T-helper 17 cell (primary cell): ENCODE results near the gene ZBTB21. TPM values are rescaled to one million over a fixed set of nuclear protein-coding genes. Genes with fewer than 3 reads are reported as not detected.
"Not testable (repeated sequence)": the region's sequence is repeated elsewhere in the genome, so short reads cannot be mapped to it uniquely, and the experiment has no call there.

ENCODE experiments used
- ATAC-seq: fragments of 150-1000 bp; cut with Tn5 transposase; 2 replicates; pipeline ENCODE4 v1.10.0; 2021; ENCODE audit warnings: mild to moderate bottlenecking, moderate library complexity
- DNase-seq, 3 donors: peaks; one replicate each; pipeline versions ENCODE4 v3.0.0 to v3.0.0-alpha.2; 2020 to 2021
- H3K9me3 ChIP-seq: one replicate; pipeline ENCODE4 v1.7.0; 2013; ENCODE audit warnings: low read length, mild to moderate bottlenecking; ENCODE audit not compliant: control insufficient read depth, poor library complexity, severe bottlenecking
- H3K27ac Mint-ChIP-seq: one replicate; pipeline ENCODE4 v1.8.0; 2022; ENCODE audit warnings: mild to moderate bottlenecking, moderate library complexity, mixed read lengths
- H3K27me3 Mint-ChIP-seq: one replicate; pipeline ENCODE4 v1.8.0; 2022; ENCODE audit warnings: mixed read lengths
- H3K36me3 Mint-ChIP-seq: one replicate; pipeline ENCODE4 v1.8.0; 2022; ENCODE audit warnings: low read depth, mixed read lengths
- H3K4me1 Mint-ChIP-seq: one replicate; pipeline ENCODE4 v1.8.0; 2022; ENCODE audit warnings: mild to moderate bottlenecking, mixed read lengths
- H3K4me3 Mint-ChIP-seq: one replicate; pipeline ENCODE4 v1.8.0; 2022; ENCODE audit warnings: mild to moderate bottlenecking, moderate library complexity, mixed read lengths
- total RNA-seq, 4 donors: library from RNA in 2 of 4; stranded (reverse) in 2 of 4; gene quantifications; one replicate each; pipeline ENCODE4 v1.2.3 and lab custom pipeline; 2022 to 2026

The ZBTB21 gene
- total RNA-seq, 2 donors from 2014 or later, result 110 to 118 TPM

- Mint-ChIP-seq H3K4me1 (peaks cover 16% of the 10 kb centered on the region), H3K27ac (no peak overlapping the region), H3K4me3 (peak overlapping the region; percentile 64), H3K36me3 (peaks cover 3% of the 10 kb centered on the region), H3K27me3 (peaks cover 31% of the 10 kb centered on the region)
- DNase-seq (no peak), ATAC-seq (no peak)
- H3K9me3 ChIP-seq, result no peaks in the 10 kb centered on the region
Observed at GRCh38 chr21:41952568-41953248, 57.5 kb downstream of the ZBTB21 start.

GRCh38 chr21:41951876-41952567 is 58.1 kb downstream of the ZBTB21 start:
- Mint-ChIP-seq H3K4me1 (peaks cover 12% of the 10 kb centered on the region), H3K4me3 (peak overlapping the region; percentile 64), H3K27ac (no peak overlapping the region), H3K27me3 (peaks cover 25% of the 10 kb centered on the region), H3K36me3 (peaks cover 3% of the 10 kb centered on the region)
- ATAC-seq, result no peak
- DNase-seq, result no peak
- no peaks in the 10 kb centered on the region for H3K9me3 ChIP-seq

- H3K36me3 Mint-ChIP-seq, result peaks cover 3% of the 10 kb centered on the region
- H3K4me1 Mint-ChIP-seq, result peaks cover 12% of the 10 kb centered on the region
- H3K27me3 Mint-ChIP-seq, result peaks cover 24% of the 10 kb centered on the region
- H3K4me3 Mint-ChIP-seq, result no peak overlapping the region
- no peak for DNase-seq
- H3K9me3 ChIP-seq, result no peaks in the 10 kb centered on the region
- ATAC-seq, result no peak
- H3K27ac Mint-ChIP-seq, result no peak overlapping the region
Observed at GRCh38 chr21:41950941-41951351, 59.2 kb downstream of the ZBTB21 start.

DNA sequence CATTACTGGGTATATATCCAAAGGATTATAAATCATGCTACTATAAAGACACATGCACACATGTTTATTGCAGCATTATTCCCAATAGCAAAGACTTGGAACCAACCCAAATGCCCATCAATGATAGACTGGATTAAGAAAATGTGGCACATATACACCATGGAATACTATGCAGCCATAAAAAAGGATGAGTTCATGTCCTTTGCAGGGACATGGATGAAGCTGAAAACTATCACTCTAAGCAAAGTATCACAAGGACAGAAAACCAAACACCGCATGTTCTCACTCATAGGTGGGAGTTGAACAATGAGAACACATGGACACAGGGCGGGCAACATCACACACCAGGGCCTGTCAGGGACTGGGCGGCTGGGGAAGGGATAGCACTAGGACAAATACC is 60.5 kb downstream of the ZBTB21 start:
- not testable (repeated sequence) for ATAC-seq, H3K27ac Mint-ChIP-seq, H3K4me3 Mint-ChIP-seq, DNase-seq, H3K9me3 ChIP-seq, H3K4me1 Mint-ChIP-seq, H3K36me3 Mint-ChIP-seq
- peaks cover 15% of the 10 kb centered on the region for H3K27me3 Mint-ChIP-seq

GRCh38 chr21:41948901-41949300 is 61.3 kb downstream of the ZBTB21 start:
- Mint-ChIP-seq H3K27ac (no peak overlapping the region), H3K36me3 (no peaks in the 10 kb centered on the region), H3K4me1 (no peaks in the 10 kb centered on the region)

GRCh38 chr21:41948078-41948895 is 61.9 kb downstream of the ZBTB21 start:
- H3K4me3 Mint-ChIP-seq, result no peak overlapping the region
- H3K4me1 Mint-ChIP-seq, result no peaks in the 10 kb centered on the region
- H3K9me3 ChIP-seq, result no peaks in the 10 kb centered on the region
- H3K36me3 Mint-ChIP-seq, result no peaks in the 10 kb centered on the region
- DNase-seq, result no peak
- H3K27me3 Mint-ChIP-seq, result peaks cover 10% of the 10 kb centered on the region
- no peak overlapping the region for H3K27ac Mint-ChIP-seq
- no peak for ATAC-seq

More at GRCh38 chr21:41948901-41949300, 61.3 kb downstream of the ZBTB21 start:
- Mint-ChIP-seq H3K4me3 (no peak overlapping the region), H3K27me3 (peaks cover 10% of the 10 kb centered on the region)
- H3K9me3 ChIP-seq, result no peaks in the 10 kb centered on the region
- no peak for DNase-seq
- ATAC-seq, result no peak

DNA sequence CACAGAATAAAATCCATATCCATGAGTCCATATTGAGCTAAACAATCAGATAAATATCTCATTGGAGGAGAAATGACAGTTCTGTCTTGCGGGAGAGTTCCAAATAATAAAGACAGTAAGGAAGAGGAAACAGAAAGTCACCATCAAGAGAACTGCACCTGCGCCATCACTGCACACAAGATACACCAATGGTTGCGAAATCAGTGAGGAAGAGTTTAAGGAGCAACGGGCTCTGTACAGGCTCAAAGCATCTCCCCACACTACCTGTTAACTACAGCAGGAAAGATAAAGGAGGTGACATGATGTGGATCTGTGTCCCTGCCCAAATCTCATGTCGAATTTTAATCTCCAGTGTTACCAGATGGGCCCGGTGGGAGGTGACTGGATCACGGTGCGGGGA is 64.2 kb downstream of the ZBTB21 start:
- Mint-ChIP-seq H3K4me1 (no peaks in the 10 kb centered on the region), H3K4me3 (no peak overlapping the region), H3K36me3 (no peaks in the 10 kb centered on the region), H3K27ac (no peak overlapping the region), H3K27me3 (no peaks in the 10 kb centered on the region)
- ATAC-seq, result no peak
- no peak for DNase-seq
- H3K9me3 ChIP-seq, result no peaks in the 10 kb centered on the region

GRCh38 chr21:41943851-41944250 is 66.3 kb downstream of the ZBTB21 start:
- Mint-ChIP-seq H3K36me3 (no peaks in the 10 kb centered on the region), H3K27ac (no peak overlapping the region), H3K4me1 (no peaks in the 10 kb centered on the region), H3K4me3 (no peak overlapping the region), H3K27me3 (no peaks in the 10 kb centered on the region)
- H3K9me3 ChIP-seq, result no peaks in the 10 kb centered on the region
- DNase-seq, result no peak
- ATAC-seq, result no peak

DNA sequence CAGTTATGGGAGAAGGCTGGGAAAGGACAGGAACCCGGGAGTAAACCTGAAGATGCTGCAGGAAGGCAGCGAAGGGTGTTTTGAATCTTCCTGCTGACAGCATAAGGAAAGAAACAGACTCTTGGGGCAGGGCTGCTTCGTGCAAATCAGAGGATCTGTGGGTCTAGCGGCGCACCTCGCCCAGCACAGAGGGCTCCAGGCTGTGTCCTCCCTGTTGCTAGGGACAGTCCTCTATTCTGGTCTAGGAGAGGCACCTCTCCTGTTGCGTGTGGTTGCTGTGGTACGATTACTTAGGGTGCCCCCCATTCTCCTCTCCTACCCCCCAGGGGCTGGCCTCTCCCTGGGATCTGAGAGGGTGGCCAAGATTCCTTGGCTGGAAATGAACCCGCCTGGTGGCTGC is 67.7 kb downstream of the ZBTB21 start:
- no peaks in the 10 kb centered on the region for H3K9me3 ChIP-seq
- peaks cover 2% of the 10 kb centered on the region for H3K36me3 Mint-ChIP-seq
- H3K27ac Mint-ChIP-seq, result no peak overlapping the region
- H3K4me1 Mint-ChIP-seq, result no peaks in the 10 kb centered on the region
- no peak for DNase-seq
- H3K27me3 Mint-ChIP-seq, result no peaks in the 10 kb centered on the region
- ATAC-seq, result no peak
- no peak overlapping the region for H3K4me3 Mint-ChIP-seq

- Mint-ChIP-seq H3K36me3 (peaks cover 2% of the 10 kb centered on the region), H3K4me3 (no peak overlapping the region), H3K27me3 (no peaks in the 10 kb centered on the region), H3K27ac (no peak overlapping the region), H3K4me1 (no peaks in the 10 kb centered on the region)
- H3K9me3 ChIP-seq, result no peaks in the 10 kb centered on the region
- ATAC-seq, result no peak
- DNase-seq, result no peak
Observed at GRCh38 chr21:41941941-41942340, 68.2 kb downstream of the ZBTB21 start.

GRCh38 chr21:41940431-41940830 is 69.7 kb downstream of the ZBTB21 start:
- no peak for ATAC-seq
- H3K4me3 Mint-ChIP-seq, result no peak overlapping the region
- H3K27me3 Mint-ChIP-seq, result peaks cover 4% of the 10 kb centered on the region

DNA sequence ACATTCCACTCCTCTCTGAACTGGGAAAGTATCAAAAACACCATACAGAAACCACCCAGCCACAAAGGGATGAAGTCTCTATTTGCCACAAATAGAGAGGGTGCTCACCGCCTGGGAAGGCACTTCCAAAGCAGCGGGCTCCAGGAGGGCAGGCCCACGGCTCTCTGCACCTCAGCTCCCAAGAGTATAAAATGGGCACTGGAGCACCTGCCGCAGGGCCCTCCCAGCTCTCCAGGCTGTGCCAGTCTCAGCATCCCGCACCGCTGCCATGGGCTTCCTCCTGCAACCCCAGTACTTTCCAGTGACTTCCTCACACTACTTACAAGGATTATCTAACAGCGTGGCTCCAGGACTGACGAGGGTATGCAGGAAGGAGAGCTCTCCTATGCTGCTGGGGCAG is 70.8 kb downstream of the ZBTB21 start:
- peaks cover 2% of the 10 kb centered on the region for H3K36me3 Mint-ChIP-seq
- H3K4me1 Mint-ChIP-seq, result no peaks in the 10 kb centered on the region
- H3K4me3 Mint-ChIP-seq, result no peak overlapping the region
- H3K9me3 ChIP-seq, result no peaks in the 10 kb centered on the region
- H3K27ac Mint-ChIP-seq, result no peak overlapping the region
- H3K27me3 Mint-ChIP-seq, result peaks cover 4% of the 10 kb centered on the region
- DNase-seq, result no peak
- no peak for ATAC-seq

More at GRCh38 chr21:41940431-41940830, 69.7 kb downstream of the ZBTB21 start:
- DNase-seq, result no peak
- Mint-ChIP-seq H3K4me1 (no peaks in the 10 kb centered on the region), H3K36me3 (peaks cover 2% of the 10 kb centered on the region), H3K27ac (no peak overlapping the region)
- no peaks in the 10 kb centered on the region for H3K9me3 ChIP-seq
